Measurements from ENCODE around the gene PDPK1.
A peak's percentile ranks its signal among the peaks of the same experiment; 100 is the strongest.

The PDPK1 gene

GRCh38 chr16:2537451-2538379, at the start of gene PDPK1:
Gene PDPK1, plus strand, starts transcription at chr16:2538021. Its CDS starts 92 bp downstream, at chr16:2538113.
- DNase-seq (ENCODE audit: low read depth in 3 of 3), result peak; percentile 83 to 91 (median 90)

GRCh38 chr16:2489581-2489980, 48.2 kb upstream of the PDPK1 start:
- DNase-seq (ENCODE audit: low read depth in 3 of 3), result no peak

- DNase-seq (ENCODE audit: low read depth in 3 of 3), result no peak
These were observed 47.4 kb upstream of the PDPK1 start for GRCh38 chr16:2490190-2491105.

GRCh38 chr16:2492292-2492691, 45.5 kb upstream of the PDPK1 start:
- no peak for DNase-seq (ENCODE audit: low read depth in 3 of 3)

GRCh38 chr16:2493605-2494004, 44.2 kb upstream of the PDPK1 start:
- no peak for DNase-seq (ENCODE audit: low read depth in 3 of 3)

- no peak for DNase-seq (ENCODE audit: low read depth in 3 of 3)
These were observed 43.2 kb upstream of the PDPK1 start for GRCh38 chr16:2494616-2495015.

- no peak for DNase-seq (ENCODE audit: low read depth in 3 of 3)
These were observed 42.8 kb upstream of the PDPK1 start for GRCh38 chr16:2495041-2495440.

- no peak for DNase-seq (ENCODE audit: low read depth in 3 of 3)
These were observed 41.4 kb upstream of the PDPK1 start for GRCh38 chr16:2496223-2497115.

GRCh38 chr16:2497116-2497630, 40.6 kb upstream of the PDPK1 start:
- no peak for DNase-seq (ENCODE audit: low read depth in 3 of 3)

GRCh38 chr16:2497695-2498484, 39.9 kb upstream of the PDPK1 start:
- DNase-seq (ENCODE audit: low read depth in 3 of 3), result no peak

GRCh38 chr16:2498531-2499253, 39.1 kb upstream of the PDPK1 start:
- no peak for DNase-seq (ENCODE audit: low read depth in 3 of 3)

- no peak for DNase-seq (ENCODE audit: low read depth in 3 of 3)
These were observed 38.4 kb upstream of the PDPK1 start for GRCh38 chr16:2499454-2499853.

- no peak for DNase-seq (ENCODE audit: low read depth in 3 of 3)
These were observed 37.9 kb upstream of the PDPK1 start for GRCh38 chr16:2499890-2500429.

- DNase-seq (ENCODE audit: low read depth in 3 of 3), result no peak
These were observed 37.3 kb upstream of the PDPK1 start for GRCh38 chr16:2500430-2500917.

- DNase-seq (ENCODE audit: low read depth in 3 of 3), result peak; percentile 64 to 65 (median 64)
These were observed 36.7 kb upstream of the PDPK1 start for GRCh38 chr16:2500918-2501750.

GRCh38 chr16:2501946-2502895, 35.6 kb upstream of the PDPK1 start:
- DNase-seq (ENCODE audit: low read depth in 3 of 3), result no peak

- no peak for DNase-seq (ENCODE audit: low read depth in 3 of 3)
These were observed 32.1 kb upstream of the PDPK1 start for GRCh38 chr16:2505695-2506094.

Data from stimulated activated CD4-positive, alpha-beta T cell treated with anti-CD3 and anti-CD28 coated beads, TNF-alpha, amount 100 ng/mL, for 4 hours (primary cell).